Subcutaneous adipose tissue (tissue), 4 donors: ENCODE results near the gene CCDC89. TPM values are rescaled to one million over a fixed set of nuclear protein-coding genes. Genes with fewer than 3 reads are reported as not detected.

Experiments used
- CTCF ChIP-seq: fragments of 450-650 bp; IDR thresholded peaks from one replicate; pipeline ENCODE4 v1.5.1; 2016; ENCODE audit warnings: low read depth, mild to moderate bottlenecking, control low read depth, antibody characterized with exemption, moderate library complexity
- total RNA-seq, 4 donors: library from RNA; depleted of rRNA; stranded (reverse); fragments of >200 nt; gene quantifications; one replicate each; pipeline ENCODE4 v1.1.0, GENCODE V29; 2016

Gene CCDC89
- total RNA-seq, 4 donors from 2014 or later = 0.49 to 2.2 (median 0.88) TPM

- TF ChIP-seq CTCF = no peak
Observed at GRCh38 chr11:85704967-85705366, 19.0 kb upstream of the CCDC89 start.

- TF ChIP-seq CTCF = no peak
Observed at GRCh38 chr11:85699957-85700741, 14.2 kb upstream of the CCDC89 start.

GRCh38 chr11:85698195-85698594 lies 12.2 kb upstream of the CCDC89 start:
- TF ChIP-seq CTCF = no peak

- no peak for TF ChIP-seq CTCF
Observed at GRCh38 chr11:85697747-85698146, 11.8 kb upstream of the CCDC89 start.

GRCh38 chr11:85695546-85695945 lies 9.6 kb upstream of the CCDC89 start:
- TF ChIP-seq CTCF = no peak

GRCh38 chr11:85694385-85694980 lies 8.5 kb upstream of the CCDC89 start:
- TF ChIP-seq CTCF = no peak

- no peak for TF ChIP-seq CTCF
Observed at GRCh38 chr11:85685125-85685819, 723 bp downstream of the CCDC89 start.
